WERI-Rb-1 (cell line): ENCODE measurements around the gene ARMC9.

Experiments
- DNase-seq: peaks from one replicate; pipeline ENCODE4 v3.0.0-alpha.2; 2020
- H3K27ac ChIP-seq: fragments of 250-450 bp; sonication (Bioruptor Pico); 2 replicates; pipeline ENCODE4 v1.5.1; 2020; ENCODE audit warnings: mild to moderate bottlenecking, moderate library complexity
- H3K27me3 ChIP-seq: fragments of 250-450 bp; sonication (Bioruptor Pico); 2 replicates; pipeline ENCODE4 v1.5.1; 2021; ENCODE audit warnings: mild to moderate bottlenecking, low read depth, moderate library complexity; ENCODE audit not compliant: insufficient read depth, severe bottlenecking
- H3K36me3 ChIP-seq: fragments of 250-450 bp; sonication (Bioruptor Pico); 2 replicates; pipeline ENCODE4 v1.5.1; 2020; ENCODE audit warnings: mild to moderate bottlenecking, moderate library complexity
- H3K4me3 ChIP-seq: 2 replicates; pipeline ENCODE4 v1.5.1; 2011; ENCODE audit warnings: low read depth, mild to moderate bottlenecking, control low read depth, low read length
- H3K9me3 ChIP-seq: fragments of 250-450 bp; sonication (Bioruptor Pico); 2 replicates; pipeline ENCODE4 v1.5.1; 2021; ENCODE audit warnings: mild to moderate bottlenecking, moderate library complexity; ENCODE audit not compliant: severe bottlenecking
- CTCF ChIP-seq: IDR thresholded peaks from 2 replicates; pipeline ENCODE4 v1.5.1; 2011; ENCODE audit warnings: low read depth, mild to moderate bottlenecking, control low read depth, inconsistent platforms, low read length

Gene ARMC9

GRCh38 chr2:231422056-231422455 lies 223.6 kb downstream of the ARMC9 start:
- Histone ChIP-seq H3K27me3 (no peaks in the 10 kb centered on the region), H3K27ac (no peak overlapping the region), H3K4me3 (no peak overlapping the region), H3K36me3 (no peaks in the 10 kb centered on the region), H3K9me3 (no peaks in the 10 kb centered on the region)
- no peak for DNase-seq
- TF ChIP-seq CTCF = no peak

- Histone ChIP-seq H3K9me3 (no peaks in the 10 kb centered on the region), H3K36me3 (no peaks in the 10 kb centered on the region), H3K27ac (no peak overlapping the region), H3K4me3 (no peak overlapping the region), H3K27me3 (no peaks in the 10 kb centered on the region)
- no peak for TF ChIP-seq CTCF
- DNase-seq = no peak
These were observed 224.7 kb downstream of the ARMC9 start for GRCh38 chr2:231423176-231423575.
